GM23248 (cell line): ENCODE data around the gene KDM4B. TPM values are rescaled to one million over a fixed set of nuclear protein-coding genes. Genes with fewer than 3 reads are reported as not detected.

Experiments used
- DNase-seq: peaks from one replicate; pipeline ENCODE4 v3.0.0-alpha.2; 2015
- H2AFZ ChIP-seq: fragments of 200-600 bp; sonication (generic); 2 replicates; pipeline ENCODE4 v1.6.1; 2016; ENCODE audit warnings: antibody characterized with exemption
- H3F3A ChIP-seq: fragments of 200-600 bp; sonication (generic); 2 replicates; pipeline ENCODE4 v1.6.1; 2016; ENCODE audit warnings: mild to moderate bottlenecking, antibody characterized with exemption, mixed run types; ENCODE audit not compliant: insufficient read depth
- H3K27ac ChIP-seq: fragments of 200-600 bp; sonication (generic); 2 replicates; pipeline ENCODE4 v1.5.1; 2016; ENCODE audit warnings: mild to moderate bottlenecking
- H3K27me3 ChIP-seq: fragments of 200-600 bp; sonication (generic); replicated peaks from 2 replicates; pipeline ENCODE4 v1.6.1; 2016; ENCODE audit warnings: mild to moderate bottlenecking; ENCODE audit not compliant: insufficient read depth
- H3K36me3 ChIP-seq: fragments of 200-600 bp; sonication (generic); 2 replicates; pipeline ENCODE4 v1.6.1; 2016; ENCODE audit warnings: low read depth, mild to moderate bottlenecking
- H3K4me1 ChIP-seq: fragments of 200-600 bp; sonication (generic); 2 replicates; pipeline ENCODE4 v1.6.1; 2016; ENCODE audit warnings: mild to moderate bottlenecking; ENCODE audit not compliant: insufficient read depth
- H3K4me2 ChIP-seq: fragments of 200-600 bp; sonication (generic); one replicate; pipeline ENCODE4 v1.6.1; 2016; ENCODE audit warnings: mild to moderate bottlenecking; ENCODE audit not compliant: unreplicated experiment
- H3K4me3 ChIP-seq: fragments of 200-600 bp; sonication (generic); 2 replicates; pipeline ENCODE4 v1.5.1; 2016; ENCODE audit warnings: mild to moderate bottlenecking
- H3K79me2 ChIP-seq: fragments of 200-600 bp; sonication (generic); 2 replicates; pipeline ENCODE4 v1.6.1; 2016; ENCODE audit warnings: mild to moderate bottlenecking; ENCODE audit not compliant: insufficient read depth
- H3K9ac ChIP-seq: fragments of 200-600 bp; sonication (generic); 2 replicates; pipeline ENCODE4 v1.6.1; 2016; ENCODE audit warnings: mild to moderate bottlenecking
- H3K9me2 ChIP-seq: fragments of 200-600 bp; sonication (generic); 2 replicates; pipeline ENCODE4 v1.6.1; 2016; ENCODE audit warnings: mixed run types, mild to moderate bottlenecking, moderate library complexity; ENCODE audit not compliant: insufficient read depth
- H3K9me3 ChIP-seq: fragments of 200-600 bp; sonication (generic); one replicate; pipeline ENCODE4 v1.6.1; 2017; ENCODE audit warnings: low read depth
- H4K20me1 ChIP-seq: fragments of 200-600 bp; sonication (generic); 2 replicates; pipeline ENCODE4 v1.6.0; 2016; ENCODE audit not compliant: insufficient read depth
- EZH2 ChIP-seq: fragments of 200-600 bp; sonication (generic); IDR thresholded peaks from 2 replicates; pipeline ENCODE4 v1.6.1; 2018; ENCODE audit warnings: antibody characterized with exemption, mild to moderate bottlenecking; ENCODE audit not compliant: insufficient read depth, poor library complexity, severe bottlenecking
- EZH2phosphoT487 ChIP-seq: fragments of 200-600 bp; sonication (generic); IDR thresholded peaks from 2 replicates; pipeline ENCODE4 v1.6.1; 2018; ENCODE audit warnings: antibody characterized with exemption, moderate library complexity, mild to moderate bottlenecking, low read depth; ENCODE audit not compliant: insufficient read depth
- WGBS, 2 experiments: methylation state at CpG; one replicate each; pipeline ENCODE4 v1.1.6; 2015 to 2017; ENCODE audit warnings: low lambda C conversion rate in 2 of 2, low coverage in 1 of 2; ENCODE audit errors: missing lambda C conversion rate in 2 of 2; 5-methylcytosine and 5-hydroxymethylcytosine counted together
- in situ Hi-C: fragments of 300-500 bp; cut with MboI; formaldehyde crosslinking; loops from 2 replicates; pipeline ENCODE4 v1.15.0; 2020
- polyA plus RNA-seq: library from polyadenylated mRNA; unstranded; fragments of >200 nt; fragmentation: Nextera tagmentation; extraction: Ambion mirVana; gene quantifications from 2 replicates; pipeline ENCODE4 v1.2.1, GENCODE V29; 2016
- total RNA-seq: library from RNA; depleted of rRNA; stranded (reverse); fragments of >200 nt; shearing (Covaris generic); gene quantifications from 2 replicates; pipeline ENCODE4 v1.2.3, GENCODE V29; 2014

The KDM4B gene
- total and polyA plus RNA-seq, 2 experiments from 2014 or later: 14.8 to 28.7 TPM

DNA sequence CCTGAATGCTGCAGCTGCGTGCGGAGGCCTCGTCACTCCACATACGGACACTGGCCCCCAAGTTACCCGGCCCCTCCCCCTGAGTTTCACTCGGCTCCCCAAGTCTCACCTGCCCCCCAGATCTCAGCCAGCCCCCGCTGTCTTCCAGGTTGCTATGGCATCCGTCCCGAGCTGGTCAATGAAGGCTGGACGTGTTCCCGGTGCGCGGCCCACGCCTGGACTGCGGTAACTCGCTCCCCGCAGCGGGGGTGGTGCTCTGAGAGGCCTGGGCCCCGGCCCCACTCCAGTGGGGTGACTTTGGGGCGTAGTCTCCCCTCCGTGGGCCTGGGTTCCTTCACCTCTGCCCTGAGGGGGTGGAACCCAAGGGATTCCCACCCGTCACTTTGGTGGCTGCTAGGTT lies 168.2 kb downstream of the KDM4B start:
- 93 to 94% methylated on average over 20 to 22 of the region's 22 CpGs for WGBS, 2 experiments
- Histone ChIP-seq H3K36me3 (peaks cover 3% of the 10 kb centered on the region; the same call in 1 of the 2 replicates), H3K4me2 (no peak overlapping the region), H3F3A (no peaks in the 10 kb centered on the region), H3K27me3 (no peaks in the 10 kb centered on the region), H3K79me2 (no peaks in the 10 kb centered on the region), H3K4me1 (no peaks in the 10 kb centered on the region), H3K4me3 (no peak overlapping the region), H4K20me1 (no peaks in the 10 kb centered on the region), H3K27ac (no peak overlapping the region), H2AFZ (no peak overlapping the region), H3K9ac (no peak overlapping the region), H3K9me2 (no peaks in the 10 kb centered on the region), H3K9me3 (no peaks in the 10 kb centered on the region)
- in situ Hi-C loops: no loop called here
- no peak for DNase-seq
- no peak for TF ChIP-seq EZH2
- no peak for TF ChIP-seq EZH2phosphoT487

DNA sequence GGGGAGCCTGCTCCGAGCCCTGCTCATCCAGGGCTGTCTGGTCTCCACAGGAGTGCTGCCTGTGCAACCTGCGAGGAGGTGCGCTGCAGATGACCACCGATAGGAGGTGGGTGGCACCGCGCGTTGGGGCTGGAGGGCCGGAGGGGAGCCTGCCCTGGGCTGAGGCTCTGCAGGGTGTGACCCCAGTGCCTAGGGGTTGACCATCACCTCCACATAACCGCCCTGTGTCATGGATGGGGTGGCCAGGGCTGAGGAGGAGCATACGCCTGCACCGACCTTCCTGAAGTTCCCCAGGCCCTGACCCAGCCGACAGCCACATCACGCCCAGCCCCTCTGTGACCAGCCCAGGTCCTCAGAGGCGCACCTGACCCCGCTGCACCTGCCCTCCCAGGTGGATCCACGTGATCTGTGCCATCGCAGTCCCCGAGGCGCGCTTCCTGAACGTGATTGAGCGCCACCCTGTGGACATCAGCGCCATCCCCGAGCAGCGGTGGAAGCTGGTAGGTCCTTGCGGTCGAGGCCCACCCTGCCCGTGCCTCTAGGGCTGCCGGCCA lies 168.7 kb downstream of the KDM4B start:
- TF ChIP-seq EZH2phosphoT487 (no peak), EZH2 (no peak)
- no peaks in the 10 kb centered on the region for H3K4me1 ChIP-seq
- H4K20me1 ChIP-seq: no peaks in the 10 kb centered on the region
- no peak overlapping the region for H3K4me3 ChIP-seq
- DNase-seq: no peak
- H3K27me3 ChIP-seq: no peaks in the 10 kb centered on the region
- no peaks in the 10 kb centered on the region for H3K9me3 ChIP-seq
- no peak overlapping the region for H3K9ac ChIP-seq
- in situ Hi-C loops: no loop called here
- H3F3A ChIP-seq: no peaks in the 10 kb centered on the region
- WGBS, 2 experiments: 84 to 86% methylated on average over 15 to 29 of the region's 29 CpGs
- H3K4me2 ChIP-seq: no peak overlapping the region
- no peaks in the 10 kb centered on the region for H3K9me2 ChIP-seq
- H3K27ac ChIP-seq: no peak overlapping the region
- no peaks in the 10 kb centered on the region for H3K79me2 ChIP-seq
- no peak overlapping the region for H2AFZ ChIP-seq
- peaks cover 3% of the 10 kb centered on the region; the same call in 1 of the 2 replicates for H3K36me3 ChIP-seq

DNA sequence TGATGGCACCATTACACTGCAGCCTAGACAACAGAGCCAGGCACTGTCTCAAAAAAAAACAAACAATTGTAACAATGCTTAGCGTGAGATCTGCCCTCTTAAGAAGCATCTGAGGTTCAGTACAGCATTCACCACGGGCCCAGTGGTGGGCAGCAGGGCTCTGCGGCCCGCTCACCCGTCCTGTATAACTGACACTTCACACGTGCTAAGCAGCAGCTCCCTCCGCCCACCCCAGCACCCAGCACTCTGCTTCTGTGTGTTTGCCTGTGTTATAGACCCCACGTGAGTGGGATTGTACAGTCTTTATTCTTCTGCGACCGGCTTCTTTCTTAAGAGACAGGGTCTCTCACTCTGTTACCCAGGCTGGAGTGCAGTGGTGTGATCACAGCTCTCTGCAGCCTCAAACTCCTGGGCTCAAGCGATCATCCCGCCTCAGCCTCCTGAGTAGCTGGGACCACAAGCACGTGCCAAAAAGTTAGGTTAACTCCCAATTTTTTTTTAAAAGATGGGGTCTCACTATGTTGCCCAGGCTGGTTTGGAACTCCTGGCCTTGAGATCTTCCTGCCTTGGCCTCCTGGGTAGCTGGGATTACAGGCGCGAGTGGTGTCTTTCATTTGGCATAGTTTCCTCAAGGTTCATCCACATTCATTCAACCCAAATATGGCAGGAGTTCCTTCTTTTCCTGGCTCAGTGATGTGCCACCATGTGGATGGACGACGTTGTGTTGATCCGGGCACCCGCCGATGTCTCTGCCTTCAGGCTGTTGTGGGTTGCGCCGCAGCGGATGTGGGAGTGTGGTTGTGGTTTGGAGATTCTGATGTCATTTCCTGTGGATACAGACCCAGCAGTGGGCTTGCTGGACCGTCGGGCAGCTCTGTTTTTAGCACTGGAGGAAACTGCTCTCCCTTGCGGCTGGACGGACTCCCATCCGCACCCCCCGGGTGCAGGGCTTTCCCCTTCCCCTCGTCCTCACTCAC lies 170.0 kb downstream of the KDM4B start:
- in situ Hi-C loops: no loop called here
- TF ChIP-seq EZH2 (no peak), EZH2phosphoT487 (no peak)
- peak; percentile 31 for DNase-seq

DNA sequence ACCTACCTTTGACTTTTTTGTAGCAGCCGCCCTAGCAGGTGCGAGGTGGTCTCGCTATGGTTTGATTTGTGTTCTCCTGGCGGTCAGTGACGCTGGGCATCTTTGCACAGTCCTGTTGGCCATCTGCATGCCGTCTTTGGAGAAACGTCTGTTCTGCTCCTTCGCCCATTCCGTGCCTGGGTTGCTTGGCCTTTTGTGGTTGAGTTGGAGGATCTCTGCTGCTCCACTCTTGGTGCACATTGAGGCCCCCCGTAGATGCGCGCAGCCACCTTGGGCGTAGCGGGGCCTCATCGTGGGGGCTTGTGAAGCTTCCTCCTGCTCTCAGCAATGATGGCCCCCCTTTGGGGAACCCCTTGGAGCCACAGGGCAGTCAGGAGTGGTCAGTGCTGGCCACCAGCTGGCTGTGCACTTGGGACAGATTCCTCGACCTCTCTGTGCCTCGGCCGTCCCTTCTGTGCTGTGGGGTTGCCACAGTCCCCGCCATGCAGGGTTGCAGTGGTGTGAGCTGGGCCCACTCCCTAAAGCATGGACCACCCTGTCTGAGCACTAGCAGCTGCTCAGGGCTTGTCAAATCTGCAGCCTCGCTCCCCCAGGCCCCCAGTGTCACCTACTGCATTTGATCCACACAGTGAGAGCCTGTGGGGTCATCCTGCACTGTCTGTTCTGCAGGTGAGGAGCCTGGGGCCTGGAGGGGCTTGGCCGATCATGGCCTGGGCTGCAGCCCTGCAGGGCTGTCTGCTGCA lies 170.8 kb downstream of the KDM4B start:
- H3K27ac ChIP-seq: no peak overlapping the region
- 90% methylated on average over 20 to 21 of the region's 21 CpGs for WGBS, 2 experiments

More for the DNA sequence above, 170.0 kb downstream of the KDM4B start:
- H3K79me2 ChIP-seq: no peaks in the 10 kb centered on the region
- H3K4me2 ChIP-seq: no peak overlapping the region
- H3K4me3 ChIP-seq: no peak overlapping the region
- no peak overlapping the region for H3K9ac ChIP-seq
- no peaks in the 10 kb centered on the region for H3K27me3 ChIP-seq
- H3K9me2 ChIP-seq: no peaks in the 10 kb centered on the region
- H3K27ac ChIP-seq: no peak overlapping the region
- H3K36me3 ChIP-seq: peaks cover 3% of the 10 kb centered on the region; the same call in 1 of the 2 replicates
- H3K9me3 ChIP-seq: no peaks in the 10 kb centered on the region
- 84 to 85% methylated on average over 26 to 30 of the region's 30 CpGs for WGBS, 2 experiments
- no peaks in the 10 kb centered on the region for H4K20me1 ChIP-seq
- H3F3A ChIP-seq: no peaks in the 10 kb centered on the region
- H3K4me1 ChIP-seq: no peaks in the 10 kb centered on the region
- no peak overlapping the region for H2AFZ ChIP-seq

More for the DNA sequence above, 170.8 kb downstream of the KDM4B start:
- no peak overlapping the region for H2AFZ ChIP-seq
- no peak overlapping the region for H3K4me2 ChIP-seq
- H4K20me1 ChIP-seq: no peaks in the 10 kb centered on the region
- no peaks in the 10 kb centered on the region for H3F3A ChIP-seq
- H3K9me3 ChIP-seq: no peaks in the 10 kb centered on the region
- no peaks in the 10 kb centered on the region for H3K9me2 ChIP-seq
- no peaks in the 10 kb centered on the region for H3K27me3 ChIP-seq
- in situ Hi-C loops: no loop called here
- no peak overlapping the region for H3K4me3 ChIP-seq
- H3K9ac ChIP-seq: no peak overlapping the region
- DNase-seq: no peak
- H3K79me2 ChIP-seq: no peaks in the 10 kb centered on the region
- peaks cover 3% of the 10 kb centered on the region; the same call in 1 of the 2 replicates for H3K36me3 ChIP-seq
- TF ChIP-seq EZH2 (no peak), EZH2phosphoT487 (no peak)
- H3K4me1 ChIP-seq: no peaks in the 10 kb centered on the region
